AG09309 (cell line): ENCODE results near the gene APOD.

ENCODE experiments used
- DNase-seq: peaks from one replicate; pipeline ENCODE4 v3.0.0-alpha.2; 2010; ENCODE audit warnings: low read depth
- H3K4me3 ChIP-seq: 2 replicates; pipeline ENCODE4 v1.5.1; 2011; ENCODE audit warnings: mild to moderate bottlenecking, low read depth, low read length, moderate library complexity; ENCODE audit not compliant: control insufficient read depth
- TF ChIP-seq, protein P1 (sequence below): IDR thresholded peaks from 2 replicates; pipeline ENCODE4 v1.5.1; 2011; ENCODE audit warnings: mild to moderate bottlenecking, low read depth, low read length, inconsistent platforms; ENCODE audit not compliant: insufficient read depth, control insufficient read depth; ENCODE audit errors: missing control alignments

APOD gene

DNA sequence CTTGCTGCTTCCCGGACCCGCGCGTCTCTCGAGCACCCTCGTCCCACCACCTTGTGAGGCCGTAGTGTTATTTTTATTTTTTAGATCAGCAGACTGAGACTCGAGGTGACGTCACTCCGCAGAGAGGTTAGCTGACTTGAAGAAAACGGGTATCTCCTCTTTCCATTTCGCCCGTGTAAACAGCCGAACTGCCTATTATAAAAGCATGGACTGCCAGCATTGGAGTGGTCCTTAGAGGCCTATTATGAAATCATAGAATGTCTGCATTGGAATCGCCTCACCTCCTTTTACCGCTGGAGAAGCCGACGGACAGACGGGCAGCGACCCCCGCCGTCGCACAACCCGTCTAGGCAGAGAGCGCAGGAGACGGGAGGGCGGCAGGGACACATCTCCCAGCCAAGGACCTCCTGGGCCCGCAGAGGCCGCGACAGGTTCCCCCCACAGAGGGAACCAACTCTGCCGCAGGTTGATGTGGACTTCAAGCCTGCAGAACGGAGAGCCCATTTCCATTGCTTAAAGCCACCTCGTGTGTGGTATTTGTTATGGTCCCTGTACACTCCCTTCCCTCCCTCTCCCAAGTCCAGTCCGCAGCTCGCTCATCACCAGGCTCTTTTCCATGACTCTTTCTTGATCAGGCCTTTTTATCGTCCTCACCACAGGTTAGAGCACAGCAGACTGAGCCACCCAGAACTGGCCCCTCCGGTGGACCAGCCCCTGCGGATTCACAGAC, 40.1 kb downstream of the APOD start:
- TF ChIP-seq, protein P1, sequence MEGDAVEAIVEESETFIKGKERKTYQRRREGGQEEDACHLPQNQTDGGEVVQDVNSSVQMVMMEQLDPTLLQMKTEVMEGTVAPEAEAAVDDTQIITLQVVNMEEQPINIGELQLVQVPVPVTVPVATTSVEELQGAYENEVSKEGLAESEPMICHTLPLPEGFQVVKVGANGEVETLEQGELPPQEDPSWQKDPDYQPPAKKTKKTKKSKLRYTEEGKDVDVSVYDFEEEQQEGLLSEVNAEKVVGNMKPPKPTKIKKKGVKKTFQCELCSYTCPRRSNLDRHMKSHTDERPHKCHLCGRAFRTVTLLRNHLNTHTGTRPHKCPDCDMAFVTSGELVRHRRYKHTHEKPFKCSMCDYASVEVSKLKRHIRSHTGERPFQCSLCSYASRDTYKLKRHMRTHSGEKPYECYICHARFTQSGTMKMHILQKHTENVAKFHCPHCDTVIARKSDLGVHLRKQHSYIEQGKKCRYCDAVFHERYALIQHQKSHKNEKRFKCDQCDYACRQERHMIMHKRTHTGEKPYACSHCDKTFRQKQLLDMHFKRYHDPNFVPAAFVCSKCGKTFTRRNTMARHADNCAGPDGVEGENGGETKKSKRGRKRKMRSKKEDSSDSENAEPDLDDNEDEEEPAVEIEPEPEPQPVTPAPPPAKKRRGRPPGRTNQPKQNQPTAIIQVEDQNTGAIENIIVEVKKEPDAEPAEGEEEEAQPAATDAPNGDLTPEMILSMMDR = no peak

DNA sequence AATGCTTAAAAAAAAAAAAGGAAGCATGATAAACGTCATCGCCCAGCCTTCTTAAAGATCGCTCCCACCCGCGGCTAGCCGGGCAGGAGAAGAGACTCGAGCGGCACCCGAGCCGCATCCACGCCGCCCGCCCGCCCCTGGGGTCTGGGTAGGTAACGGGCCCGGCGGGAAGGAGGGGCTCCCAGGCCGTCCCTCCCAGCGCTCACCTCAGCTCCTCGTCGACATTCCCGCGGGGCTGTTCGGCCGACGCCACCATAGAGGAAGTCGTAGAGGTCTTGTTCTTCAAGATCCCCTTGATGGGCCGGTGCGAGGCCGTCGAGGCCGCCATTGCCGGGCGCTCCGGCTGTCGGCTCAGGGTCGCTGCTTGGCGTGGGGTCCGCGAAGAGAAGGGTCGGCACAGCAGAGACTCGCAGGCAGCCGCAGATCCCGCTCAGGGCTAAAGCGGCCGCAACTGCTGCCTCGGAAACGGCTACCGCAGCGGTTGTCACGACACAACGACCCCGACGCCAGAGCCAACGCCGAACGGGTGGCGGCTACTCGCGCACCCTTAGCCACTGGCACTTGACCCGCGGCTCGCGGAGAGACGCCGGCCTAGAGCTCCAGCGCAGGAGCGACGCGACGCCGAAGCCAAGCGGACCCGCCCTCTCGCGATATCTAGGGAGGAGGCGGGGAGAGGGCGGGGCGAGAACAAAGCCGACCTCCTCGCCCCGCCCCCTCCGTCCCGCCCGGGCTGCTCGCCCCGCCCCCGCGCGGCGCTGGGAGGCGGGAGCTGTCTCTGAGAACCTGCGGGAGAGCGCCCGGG, 40.8 kb downstream of the APOD start, which contains the start of gene PPP1R2:
TSS of gene PPP1R2 (minus strand) at position 628 of the 802 bp plus-strand sequence. CDS start at position 328, 300 bp downstream.
- DNase-seq = peak; percentile 29
- TF ChIP-seq, protein P1 = no peak
- peak within 1 kb of the TSS; percentile 88 for H3K4me3 ChIP-seq

More for the DNA sequence above, 40.1 kb downstream of the APOD start:
- no peak for DNase-seq
- H3K4me3 ChIP-seq = peak overlapping the region; percentile 88

DNA sequence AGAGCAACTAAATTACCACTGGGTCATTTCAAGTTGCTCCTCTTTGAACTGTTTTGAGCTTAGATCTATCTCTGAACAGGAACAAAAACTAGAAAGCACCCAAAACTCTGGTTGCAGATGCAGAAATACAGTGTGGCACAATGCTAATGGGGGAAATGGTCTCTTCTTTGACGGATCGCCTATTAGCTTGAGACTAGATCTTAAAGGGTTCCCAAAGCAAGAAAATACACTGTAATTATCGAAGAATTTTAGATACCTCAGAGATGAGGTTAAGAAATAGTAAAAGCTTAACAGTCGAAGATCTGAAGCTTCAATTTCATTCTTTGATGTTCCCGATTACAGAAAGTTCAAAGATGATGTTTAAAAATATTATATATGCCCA, 41.4 kb downstream of the APOD start:
- DNase-seq = no peak
- TF ChIP-seq, protein P1 = no peak
- H3K4me3 ChIP-seq = peak overlapping the region; percentile 88

DNA sequence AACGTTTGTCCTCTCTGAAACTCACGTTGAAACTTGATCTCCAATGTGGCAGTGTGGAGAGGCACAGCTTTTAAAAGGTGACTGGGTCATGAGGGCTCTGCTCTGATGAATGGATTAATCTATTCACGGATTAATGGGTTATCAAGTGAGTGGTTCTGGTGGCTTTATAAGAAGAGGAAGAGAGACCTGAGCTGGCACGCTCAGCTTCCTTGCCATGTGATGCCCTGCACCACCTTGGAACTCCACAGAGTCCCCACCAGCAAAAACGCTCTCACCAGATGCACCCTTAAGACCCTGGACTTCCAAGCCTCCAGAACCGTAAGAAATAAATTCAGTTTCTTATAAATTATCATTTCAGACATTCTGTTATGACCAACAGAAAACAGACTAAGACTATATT, 43.2 kb downstream of the APOD start:
- TF ChIP-seq, protein P1 = no peak
- no peak overlapping the region for H3K4me3 ChIP-seq

DNA sequence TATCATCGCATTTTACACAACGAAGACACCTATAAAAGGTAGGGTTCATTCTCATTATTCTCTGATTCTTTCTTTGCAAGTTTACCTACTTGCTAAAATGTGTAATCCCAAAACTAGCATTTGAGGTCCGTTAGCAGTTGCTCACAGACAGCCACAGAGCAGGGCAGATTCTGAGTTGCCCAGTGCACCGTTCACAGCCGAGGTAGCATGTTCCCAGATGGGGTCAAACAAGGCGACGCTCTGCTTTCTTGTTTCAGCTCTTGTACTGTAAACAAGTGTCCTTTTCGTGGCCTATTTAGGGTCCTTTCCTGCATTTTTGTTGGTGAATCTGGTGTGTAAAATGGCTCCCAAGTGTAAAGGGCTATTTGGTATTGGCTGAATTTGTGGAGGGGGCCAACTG, 43.7 kb downstream of the APOD start:
- TF ChIP-seq, protein P1 = no peak
- DNase-seq = no peak
- no peak overlapping the region for H3K4me3 ChIP-seq

More for the DNA sequence above, 43.2 kb downstream of the APOD start:
- DNase-seq = no peak

DNA sequence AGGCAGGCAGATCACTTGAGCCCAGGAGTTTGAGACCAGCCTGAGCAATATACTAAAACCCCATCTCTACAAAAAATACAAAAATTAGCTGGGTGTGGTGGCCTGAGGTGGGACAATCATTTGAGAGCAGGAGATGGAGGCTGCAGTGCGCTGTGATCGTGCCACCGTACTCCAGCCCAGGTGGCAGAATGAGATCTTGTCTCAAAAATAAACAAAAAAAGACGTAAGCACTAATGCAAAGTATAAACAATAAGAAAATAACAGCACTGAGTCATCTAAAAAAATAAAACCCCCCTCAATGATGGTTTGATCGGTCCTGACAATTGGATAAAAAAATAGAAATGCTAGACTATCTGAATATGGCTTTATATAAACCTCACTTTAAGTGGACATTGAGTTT, 44.3 kb downstream of the APOD start:
- no peak for DNase-seq
- TF ChIP-seq, protein P1 = no peak
- H3K4me3 ChIP-seq = no peak overlapping the region
